DOHH2 (cell line): ENCODE results near the gene ATP1A1.

Source experiments
- H3F3A ChIP-seq: fragments of 200-600 bp; sonication (generic), shearing (Covaris generic); 2 replicates; pipeline ENCODE4 v1.6.0; 2016; ENCODE audit warnings: antibody characterized with exemption, mild to moderate bottlenecking; ENCODE audit not compliant: control insufficient read depth, insufficient read depth
- H3K27ac ChIP-seq: fragments of 200-600 bp; sonication (generic); 2 replicates; pipeline ENCODE4 v1.5.1; 2014; ENCODE audit warnings: low read depth, mild to moderate bottlenecking, low read length, moderate library complexity
- H3K27me3 ChIP-seq: fragments of 200-600 bp; sonication (generic); 2 replicates; pipeline ENCODE4 v1.6.1; 2014; ENCODE audit warnings: mild to moderate bottlenecking, low read length, mixed read lengths; ENCODE audit not compliant: control insufficient read depth
- H3K36me3 ChIP-seq: fragments of 200-600 bp; sonication (generic); 2 replicates; pipeline ENCODE4 v1.6.1; 2014; ENCODE audit warnings: mild to moderate bottlenecking, low read length, moderate library complexity, mixed read lengths; ENCODE audit not compliant: control insufficient read depth
- H3K4me1 ChIP-seq: fragments of 200-600 bp; sonication (generic); 2 replicates; pipeline ENCODE4 v1.6.1; 2014; ENCODE audit warnings: mild to moderate bottlenecking, low read length, mixed read lengths; ENCODE audit not compliant: control insufficient read depth
- H3K4me2 ChIP-seq: fragments of 200-600 bp; sonication (generic); 2 replicates; pipeline ENCODE4 v1.6.0; 2014; ENCODE audit warnings: mild to moderate bottlenecking, low read length, moderate library complexity
- H3K4me3 ChIP-seq: fragments of 200-600 bp; sonication (generic); 2 replicates; pipeline ENCODE4 v1.5.1; 2014; ENCODE audit warnings: mild to moderate bottlenecking, low read length, mixed read lengths
- H3K79me2 ChIP-seq: fragments of 200-600 bp; sonication (generic); 2 replicates; pipeline ENCODE4 v1.6.1; 2014; ENCODE audit warnings: mild to moderate bottlenecking, low read length, mixed read lengths; ENCODE audit not compliant: control insufficient read depth
- H3K9me2 ChIP-seq: fragments of 200-600 bp; sonication (generic); replicated peaks from 2 replicates; pipeline ENCODE4 v1.6.1; 2014; ENCODE audit warnings: mild to moderate bottlenecking, low read length, mixed read lengths; ENCODE audit not compliant: control insufficient read depth
- H3K9me3 ChIP-seq: fragments of 200-600 bp; sonication (generic); 2 replicates; pipeline ENCODE4 v1.6.1; 2014; ENCODE audit warnings: antibody characterized with exemption, low read length, mixed read lengths; ENCODE audit not compliant: control insufficient read depth, insufficient read depth
- H4K20me1 ChIP-seq: fragments of 200-600 bp; sonication (generic); 2 replicates; pipeline ENCODE4 v1.6.0; 2014; ENCODE audit warnings: low read depth, mild to moderate bottlenecking, antibody characterized with exemption, low read length, moderate library complexity; ENCODE audit not compliant: control insufficient read depth, insufficient read depth
- EZH2phosphoT487 ChIP-seq: fragments of 200-600 bp; sonication (generic); IDR thresholded peaks from 2 replicates; pipeline ENCODE4 v1.6.1; 2017; ENCODE audit warnings: borderline replicate concordance, mild to moderate bottlenecking, antibody characterized with exemption, low read length, moderate library complexity, mixed read lengths
- TF ChIP-seq, protein P1 (sequence below): fragments of 200-600 bp; sonication (generic); IDR thresholded peaks from one replicate; pipeline ENCODE4 v1.5.1; 2014; ENCODE audit warnings: antibody characterized with exemption, mild to moderate bottlenecking, low read depth, low read length; ENCODE audit not compliant: poor library complexity, severe bottlenecking

Gene ATP1A1

DNA sequence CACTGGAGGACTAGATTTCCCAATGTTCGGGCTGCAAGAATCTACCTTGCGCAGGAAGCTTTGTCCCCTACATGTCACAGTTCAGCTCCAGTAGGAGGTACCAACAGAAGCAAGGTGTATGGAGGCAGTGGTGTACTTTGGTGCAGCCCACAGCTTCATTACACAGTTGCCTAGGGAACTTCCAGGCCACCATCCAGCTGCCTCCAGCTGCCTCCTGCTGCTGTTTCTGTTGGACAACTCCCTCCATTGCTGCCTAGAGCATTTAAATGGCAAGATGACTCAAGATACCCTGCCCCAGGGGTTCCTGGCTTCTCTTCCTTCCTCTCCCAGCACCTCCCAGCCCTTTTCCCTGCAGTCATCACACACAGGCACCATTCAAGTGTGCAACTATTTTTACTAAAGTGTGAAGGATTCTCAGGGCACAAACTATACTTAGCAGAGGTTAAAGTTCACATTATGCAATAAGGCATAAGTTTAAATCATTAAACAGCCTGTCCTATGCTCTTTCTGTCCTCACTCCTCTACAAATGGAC, 39.0 kb upstream of the ATP1A1 start:
- no peaks in the 10 kb centered on the region for H3K79me2 ChIP-seq
- no peaks in the 10 kb centered on the region for H3K9me2 ChIP-seq
- H3K27ac ChIP-seq, result no peak overlapping the region
- no peak overlapping the region for H3K4me3 ChIP-seq
- H3K4me2 ChIP-seq, result no peak overlapping the region
- H3K4me1 ChIP-seq, result peaks cover 60% of the 10 kb centered on the region
- H3F3A ChIP-seq, result peaks cover 18% of the 10 kb centered on the region
- no peaks in the 10 kb centered on the region for H3K27me3 ChIP-seq
- H3K9me3 ChIP-seq, result no peaks in the 10 kb centered on the region
- no peaks in the 10 kb centered on the region for H4K20me1 ChIP-seq
- no peaks in the 10 kb centered on the region for H3K36me3 ChIP-seq
- TF ChIP-seq EZH2phosphoT487, result no peak
- TF ChIP-seq, protein P1, sequence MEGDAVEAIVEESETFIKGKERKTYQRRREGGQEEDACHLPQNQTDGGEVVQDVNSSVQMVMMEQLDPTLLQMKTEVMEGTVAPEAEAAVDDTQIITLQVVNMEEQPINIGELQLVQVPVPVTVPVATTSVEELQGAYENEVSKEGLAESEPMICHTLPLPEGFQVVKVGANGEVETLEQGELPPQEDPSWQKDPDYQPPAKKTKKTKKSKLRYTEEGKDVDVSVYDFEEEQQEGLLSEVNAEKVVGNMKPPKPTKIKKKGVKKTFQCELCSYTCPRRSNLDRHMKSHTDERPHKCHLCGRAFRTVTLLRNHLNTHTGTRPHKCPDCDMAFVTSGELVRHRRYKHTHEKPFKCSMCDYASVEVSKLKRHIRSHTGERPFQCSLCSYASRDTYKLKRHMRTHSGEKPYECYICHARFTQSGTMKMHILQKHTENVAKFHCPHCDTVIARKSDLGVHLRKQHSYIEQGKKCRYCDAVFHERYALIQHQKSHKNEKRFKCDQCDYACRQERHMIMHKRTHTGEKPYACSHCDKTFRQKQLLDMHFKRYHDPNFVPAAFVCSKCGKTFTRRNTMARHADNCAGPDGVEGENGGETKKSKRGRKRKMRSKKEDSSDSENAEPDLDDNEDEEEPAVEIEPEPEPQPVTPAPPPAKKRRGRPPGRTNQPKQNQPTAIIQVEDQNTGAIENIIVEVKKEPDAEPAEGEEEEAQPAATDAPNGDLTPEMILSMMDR, result no peak

DNA sequence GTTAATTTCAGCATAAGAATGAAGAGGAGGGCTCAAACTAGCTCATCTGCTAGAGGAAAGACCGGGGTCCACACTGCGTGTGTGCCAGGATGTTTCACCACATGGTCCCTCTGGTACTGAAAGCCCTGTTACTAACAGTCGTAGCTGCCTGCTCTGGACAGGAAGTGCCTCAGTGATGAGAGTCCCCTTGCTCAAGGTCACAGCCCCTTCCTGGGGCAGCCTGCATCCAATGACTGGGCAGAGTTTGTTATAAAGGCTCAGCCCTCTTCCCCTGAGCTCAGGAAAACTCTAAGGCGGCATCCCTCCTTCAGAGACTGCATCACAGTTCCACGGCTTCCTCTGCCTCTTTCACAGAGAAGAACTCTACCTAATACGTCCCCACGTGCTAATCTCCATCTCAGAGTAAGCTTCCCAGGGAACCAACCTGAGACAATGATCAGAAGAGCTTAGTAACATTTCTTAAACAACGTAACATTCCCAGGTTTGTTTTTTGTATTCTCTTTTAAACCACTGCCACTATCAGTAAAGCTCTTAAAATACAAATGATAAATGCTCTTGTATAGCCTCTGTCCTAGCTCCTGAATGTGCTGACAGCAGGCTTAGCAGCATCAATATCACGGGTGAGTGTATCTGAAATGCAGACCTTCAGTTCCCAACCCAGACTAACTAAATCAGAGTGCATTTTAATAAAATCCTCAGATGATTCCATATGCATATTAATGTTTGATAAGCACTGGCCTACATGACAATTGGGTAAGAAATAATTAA, 38.0 kb upstream of the ATP1A1 start:
- TF ChIP-seq, protein P1, result no peak
- no peak for TF ChIP-seq EZH2phosphoT487

DNA sequence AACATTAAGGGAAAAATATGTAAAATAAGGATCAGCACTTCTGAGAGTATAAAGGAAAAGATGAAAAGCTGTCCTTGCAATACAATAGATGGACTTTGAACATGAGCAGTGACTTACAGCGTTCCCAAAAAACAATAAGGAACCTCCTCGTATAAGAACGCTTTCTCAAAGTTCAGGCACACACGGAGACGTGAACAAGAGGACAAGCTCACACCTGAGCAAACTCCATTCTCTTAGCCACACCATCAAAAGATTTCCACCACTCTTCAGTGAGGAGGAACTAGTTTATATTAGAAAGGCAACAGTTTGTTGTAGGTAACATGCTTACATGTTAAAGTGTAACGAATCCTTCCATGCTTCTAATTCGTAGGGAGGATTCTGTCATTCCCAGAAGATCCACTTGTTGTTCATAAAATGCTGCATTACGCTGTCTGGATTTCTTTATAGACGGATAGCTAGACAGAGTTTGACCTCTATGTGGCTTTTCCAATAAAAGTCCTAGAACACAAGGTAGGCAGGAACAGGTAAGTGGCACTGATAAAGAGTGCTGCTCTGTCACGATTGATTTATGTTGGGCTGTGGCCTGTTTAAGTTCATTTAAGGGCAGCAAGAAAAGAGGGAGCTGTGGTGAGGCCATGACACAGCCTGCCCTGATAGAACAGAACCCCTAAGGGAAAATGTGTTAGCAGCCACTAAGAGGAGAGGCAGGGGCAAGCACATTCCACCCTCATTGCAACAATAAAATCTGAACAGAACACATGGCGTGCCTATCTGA, 37.0 kb upstream of the ATP1A1 start:
- no peaks in the 10 kb centered on the region for H3K27me3 ChIP-seq
- no peaks in the 10 kb centered on the region for H3K9me2 ChIP-seq
- H3K4me1 ChIP-seq, result peaks cover 40% of the 10 kb centered on the region
- no peak overlapping the region for H3K27ac ChIP-seq
- H3K79me2 ChIP-seq, result no peaks in the 10 kb centered on the region
- H3K9me3 ChIP-seq, result no peaks in the 10 kb centered on the region
- H3K36me3 ChIP-seq, result no peaks in the 10 kb centered on the region
- no peak overlapping the region for H3K4me2 ChIP-seq
- H3K4me3 ChIP-seq, result no peak overlapping the region
- no peaks in the 10 kb centered on the region for H3F3A ChIP-seq
- H4K20me1 ChIP-seq, result no peaks in the 10 kb centered on the region
- TF ChIP-seq, protein P1, result no peak
- no peak for TF ChIP-seq EZH2phosphoT487

More for the DNA sequence above, 38.0 kb upstream of the ATP1A1 start:
- H3K79me2 ChIP-seq, result no peaks in the 10 kb centered on the region
- H3K4me2 ChIP-seq, result no peak overlapping the region
- no peaks in the 10 kb centered on the region for H4K20me1 ChIP-seq
- no peaks in the 10 kb centered on the region for H3K36me3 ChIP-seq
- H3F3A ChIP-seq, result peaks cover 9% of the 10 kb centered on the region
- no peaks in the 10 kb centered on the region for H3K9me2 ChIP-seq
- no peaks in the 10 kb centered on the region for H3K27me3 ChIP-seq
- H3K27ac ChIP-seq, result no peak overlapping the region
- no peaks in the 10 kb centered on the region for H3K9me3 ChIP-seq
- H3K4me1 ChIP-seq, result peaks cover 50% of the 10 kb centered on the region
- H3K4me3 ChIP-seq, result no peak overlapping the region
